Right lobe of liver (tissue), 4 donors: ENCODE results near the gene CNTN2.

Experiments
- CTCF ChIP-seq, 4 donors: fragments of 200-600 bp in 3 of 4; fragments of 450-650 bp in 1 of 4; IDR thresholded peaks; one replicate each; pipeline versions ENCODE4 v1.5.1 to v1.8.0; 2016 to 2022; ENCODE audit warnings: antibody characterized with exemption in 4 of 4, mild to moderate bottlenecking in 2 of 4
- POLR2A ChIP-seq: fragments of 450-650 bp; IDR thresholded peaks from one replicate; pipeline ENCODE4 v1.6.1; 2017; ENCODE audit warnings: antibody characterized with exemption, mild to moderate bottlenecking
- donor health status: DM: no; HTN: no; CAD: no.
- donor health status: DM: no; HTN: no; CAD: no.
- donor health status: DM: no; HTN: yes; CAD: no.

GRCh38 chr1:205038132-205038786, 4.8 kb upstream of the CNTN2 start:
- TF ChIP-seq CTCF (IDR thresholded peaks at IDR 0.05) (no peak), POLR2A (no peak)
